ENCODE results near the gene PPM1H.

DNA sequence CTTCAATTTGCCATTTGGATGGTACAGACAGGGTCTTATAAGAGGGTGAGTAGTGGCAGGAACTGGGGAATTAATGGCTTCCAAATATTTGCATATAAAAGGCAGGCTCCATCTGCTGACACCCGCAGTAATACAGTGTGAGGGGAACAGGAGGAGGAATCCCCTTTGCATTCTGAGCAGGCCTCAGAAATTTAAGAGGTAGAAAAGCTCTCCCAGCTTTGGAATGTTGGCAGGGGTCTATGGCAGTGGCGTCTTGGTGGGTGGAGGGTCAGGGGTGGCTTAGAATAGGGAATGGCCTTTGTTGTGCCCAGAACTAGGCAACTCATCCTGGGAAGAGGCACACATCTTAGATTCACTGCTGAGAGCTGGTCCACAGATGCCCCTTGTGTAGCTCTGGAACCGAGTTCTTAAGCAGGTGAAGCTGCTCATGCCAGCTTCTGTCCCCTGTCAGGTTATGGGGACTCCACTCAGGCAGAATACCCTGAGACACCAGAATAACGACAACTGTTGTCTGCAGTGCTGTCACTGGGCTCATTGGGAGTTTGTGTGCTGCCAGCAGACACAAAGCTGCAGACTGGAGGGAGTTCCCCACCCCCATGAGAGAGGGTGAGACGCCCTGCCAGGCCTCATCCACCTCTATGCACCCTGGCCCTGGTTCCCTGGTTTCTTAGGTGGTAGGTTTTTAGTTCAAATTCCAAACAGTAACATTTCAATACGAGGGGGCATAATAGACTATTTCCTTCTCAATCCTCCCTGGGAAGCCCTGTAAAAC is 278.2 kb downstream of the PPM1H start:
- TF ChIP-seq, protein P1, sequence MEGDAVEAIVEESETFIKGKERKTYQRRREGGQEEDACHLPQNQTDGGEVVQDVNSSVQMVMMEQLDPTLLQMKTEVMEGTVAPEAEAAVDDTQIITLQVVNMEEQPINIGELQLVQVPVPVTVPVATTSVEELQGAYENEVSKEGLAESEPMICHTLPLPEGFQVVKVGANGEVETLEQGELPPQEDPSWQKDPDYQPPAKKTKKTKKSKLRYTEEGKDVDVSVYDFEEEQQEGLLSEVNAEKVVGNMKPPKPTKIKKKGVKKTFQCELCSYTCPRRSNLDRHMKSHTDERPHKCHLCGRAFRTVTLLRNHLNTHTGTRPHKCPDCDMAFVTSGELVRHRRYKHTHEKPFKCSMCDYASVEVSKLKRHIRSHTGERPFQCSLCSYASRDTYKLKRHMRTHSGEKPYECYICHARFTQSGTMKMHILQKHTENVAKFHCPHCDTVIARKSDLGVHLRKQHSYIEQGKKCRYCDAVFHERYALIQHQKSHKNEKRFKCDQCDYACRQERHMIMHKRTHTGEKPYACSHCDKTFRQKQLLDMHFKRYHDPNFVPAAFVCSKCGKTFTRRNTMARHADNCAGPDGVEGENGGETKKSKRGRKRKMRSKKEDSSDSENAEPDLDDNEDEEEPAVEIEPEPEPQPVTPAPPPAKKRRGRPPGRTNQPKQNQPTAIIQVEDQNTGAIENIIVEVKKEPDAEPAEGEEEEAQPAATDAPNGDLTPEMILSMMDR (conservative IDR thresholded peaks at IDR 0.05; ENCODE audit: low read length), result no peak
- TF ChIP-seq EZH2phosphoT487 (IDR thresholded peaks at IDR 0.05; ENCODE audit: borderline replicate concordance), result no peak

All from Loucy (cell line).